Spinal cord (tissue), 10 donors: ENCODE data around the gene WDR5B. TPM values are rescaled to one million over a fixed set of nuclear protein-coding genes. Genes with fewer than 3 reads are reported as not detected.

Experiments
- DNase-seq, 6 donors: peaks; one replicate each; pipeline versions ENCODE4 v3.0.0 to v3.0.0-alpha.2; 2013 to 2015; ENCODE audit warnings: low spot score in 6 of 6, low read depth in 4 of 6
- H3K27ac ChIP-seq: one replicate; pipeline ENCODE4 v1.5.1; 2013; ENCODE audit warnings: low read depth, low read length, control low read depth
- H3K27me3 ChIP-seq: one replicate; pipeline ENCODE4 v1.6.1; 2013; ENCODE audit warnings: low read length; ENCODE audit not compliant: control insufficient read depth, insufficient read depth
- H3K36me3 ChIP-seq: one replicate; pipeline ENCODE4 v1.6.1; 2013; ENCODE audit warnings: low read length; ENCODE audit not compliant: control insufficient read depth, insufficient read depth
- H3K4me1 ChIP-seq: one replicate; pipeline ENCODE4 v1.6.1; 2013; ENCODE audit warnings: low read length; ENCODE audit not compliant: control insufficient read depth, insufficient read depth
- H3K4me3 ChIP-seq: one replicate; pipeline ENCODE4 v1.5.1; 2013; ENCODE audit warnings: low read depth, low read length, control low read depth
- H3K9me3 ChIP-seq: one replicate; pipeline ENCODE4 v1.6.1; 2013; ENCODE audit warnings: low read length; ENCODE audit not compliant: control insufficient read depth, insufficient read depth
- whole genome bisulfite sequencing: methylation state at CpG from one replicate; pipeline ENCODE4 v1.1.5; 2013; ENCODE audit warnings: missing lambda C conversion rate; ENCODE audit not compliant: insufficient coverage; 5-methylcytosine and 5-hydroxymethylcytosine counted together
- polyA plus RNA-seq, 2 donors: library from polyadenylated mRNA; unstranded; fragments of 120-200 nt; gene quantifications; one replicate each; pipeline ENCODE4 v1.2.1, GENCODE V29; 2013; ENCODE audit not compliant: insufficient read length in 2 of 2
- total RNA-seq, 2 donors: library from RNA; depleted of rRNA in 1 of 2; stranded (reverse); fragments of 120-200 nt in 1 of 2; fragments of >200 nt in 1 of 2; gene quantifications; one replicate each; pipeline versions ENCODE4 v1.2.3 to v1.2.4, GENCODE V29; 2013 to 2014
- donor health status: healthy.

Gene WDR5B
- total and polyA plus RNA-seq, 4 donors = 5.6 to 11.1 (median 6.9) TPM

DNA sequence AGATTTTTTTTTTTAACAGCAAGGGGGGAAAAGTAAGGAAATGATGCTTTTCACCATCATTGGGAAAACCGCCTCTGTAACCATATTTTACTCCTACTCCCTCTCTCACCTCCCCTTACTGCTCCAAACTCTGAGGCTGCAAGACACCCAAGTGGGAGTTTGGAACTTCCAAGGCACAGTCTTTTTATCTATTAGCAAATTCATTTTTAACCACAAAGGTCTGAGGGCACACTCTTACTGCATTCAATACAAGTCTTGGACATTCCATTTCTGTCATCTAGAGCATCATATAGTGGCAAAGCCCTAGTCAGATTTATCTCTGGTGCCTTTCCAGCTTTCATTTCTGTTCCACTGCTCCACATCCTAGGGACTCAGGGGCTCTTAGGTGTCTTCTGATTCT lies 18.7 kb downstream of the WDR5B start:
- H3K4me1 ChIP-seq = no peaks in the 10 kb centered on the region
- no peak overlapping the region for H3K27ac ChIP-seq
- 83% methylated on average over 1 of the region's 1 CpG for WGBS
- H3K36me3 ChIP-seq = no peaks in the 10 kb centered on the region
- no peak for DNase-seq
- H3K9me3 ChIP-seq = no peaks in the 10 kb centered on the region
- no peaks in the 10 kb centered on the region for H3K27me3 ChIP-seq
- no peak overlapping the region for H3K4me3 ChIP-seq

DNA sequence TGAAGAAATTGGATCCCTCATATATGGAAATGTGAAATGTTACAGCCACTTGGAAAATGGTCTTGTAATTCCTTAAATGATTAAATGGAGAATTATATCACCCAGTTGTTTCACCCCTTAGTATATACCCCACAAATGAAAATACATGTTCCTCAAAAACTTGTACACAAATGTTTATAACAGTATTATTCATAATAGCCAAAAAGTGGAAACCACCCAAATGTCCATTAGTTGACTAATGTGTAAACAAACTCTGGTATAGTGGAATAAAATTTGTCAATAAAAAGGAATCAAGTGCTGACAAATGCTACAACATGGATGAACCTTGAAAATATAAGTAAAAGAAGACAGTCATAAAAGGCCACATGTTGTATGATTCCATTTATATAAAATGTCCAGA lies 19.4 kb downstream of the WDR5B start:
- Histone ChIP-seq H3K36me3 (no peaks in the 10 kb centered on the region), H3K4me1 (no peaks in the 10 kb centered on the region), H3K27me3 (no peaks in the 10 kb centered on the region), H3K4me3 (no peak overlapping the region), H3K27ac (no peak overlapping the region), H3K9me3 (no peaks in the 10 kb centered on the region)
- no peak for DNase-seq

DNA sequence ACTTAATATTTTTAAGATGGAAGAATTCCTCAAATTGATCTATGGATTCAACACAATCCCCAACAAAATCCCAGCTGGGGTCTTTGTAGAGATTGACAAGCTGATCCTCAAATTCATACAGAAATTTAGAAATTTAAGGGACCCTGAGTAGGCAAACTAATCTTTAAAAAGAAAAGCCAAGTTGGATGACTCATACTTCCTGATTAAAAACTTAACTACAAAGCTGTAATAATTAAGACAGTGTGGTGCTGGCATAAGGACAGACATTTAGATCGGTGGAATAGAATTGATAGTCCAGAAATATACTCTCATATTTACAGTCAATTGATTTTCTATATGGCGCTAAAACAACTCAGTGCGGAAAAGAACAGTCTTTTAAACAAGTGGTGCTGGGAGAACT lies 20.3 kb downstream of the WDR5B start:
- Histone ChIP-seq H3K4me1 (no peaks in the 10 kb centered on the region), H3K4me3 (no peak overlapping the region), H3K27ac (no peak overlapping the region), H3K9me3 (no peaks in the 10 kb centered on the region), H3K36me3 (no peaks in the 10 kb centered on the region), H3K27me3 (no peaks in the 10 kb centered on the region)
- no CpG with 5 or more reads among the region's 3 CpGs for WGBS
- no peak for DNase-seq

DNA sequence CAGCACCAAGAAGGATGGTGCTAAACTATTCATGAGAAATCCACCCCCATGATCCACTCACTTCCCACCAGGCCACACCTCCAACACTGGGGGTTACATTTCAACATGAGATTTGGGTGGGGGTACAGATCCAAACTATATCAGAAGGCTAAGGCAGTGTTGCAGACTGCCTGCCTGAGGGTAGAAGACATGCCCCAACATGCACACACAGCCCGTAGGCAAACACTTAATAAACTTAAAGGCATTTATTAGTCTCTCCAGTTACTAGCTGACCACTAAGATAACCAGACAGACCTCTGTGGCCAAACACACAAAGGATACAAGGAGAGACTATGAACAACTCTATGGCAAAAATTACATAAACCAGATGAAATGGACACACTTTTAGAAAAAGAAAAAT lies 21.7 kb downstream of the WDR5B start:
- WGBS = 50% methylated on average over 1 of the region's 1 CpG
- Histone ChIP-seq H3K4me1 (no peaks in the 10 kb centered on the region), H3K36me3 (no peaks in the 10 kb centered on the region), H3K27me3 (no peaks in the 10 kb centered on the region), H3K9me3 (no peaks in the 10 kb centered on the region), H3K4me3 (no peak overlapping the region), H3K27ac (no peak overlapping the region)
- DNase-seq = no peak

DNA sequence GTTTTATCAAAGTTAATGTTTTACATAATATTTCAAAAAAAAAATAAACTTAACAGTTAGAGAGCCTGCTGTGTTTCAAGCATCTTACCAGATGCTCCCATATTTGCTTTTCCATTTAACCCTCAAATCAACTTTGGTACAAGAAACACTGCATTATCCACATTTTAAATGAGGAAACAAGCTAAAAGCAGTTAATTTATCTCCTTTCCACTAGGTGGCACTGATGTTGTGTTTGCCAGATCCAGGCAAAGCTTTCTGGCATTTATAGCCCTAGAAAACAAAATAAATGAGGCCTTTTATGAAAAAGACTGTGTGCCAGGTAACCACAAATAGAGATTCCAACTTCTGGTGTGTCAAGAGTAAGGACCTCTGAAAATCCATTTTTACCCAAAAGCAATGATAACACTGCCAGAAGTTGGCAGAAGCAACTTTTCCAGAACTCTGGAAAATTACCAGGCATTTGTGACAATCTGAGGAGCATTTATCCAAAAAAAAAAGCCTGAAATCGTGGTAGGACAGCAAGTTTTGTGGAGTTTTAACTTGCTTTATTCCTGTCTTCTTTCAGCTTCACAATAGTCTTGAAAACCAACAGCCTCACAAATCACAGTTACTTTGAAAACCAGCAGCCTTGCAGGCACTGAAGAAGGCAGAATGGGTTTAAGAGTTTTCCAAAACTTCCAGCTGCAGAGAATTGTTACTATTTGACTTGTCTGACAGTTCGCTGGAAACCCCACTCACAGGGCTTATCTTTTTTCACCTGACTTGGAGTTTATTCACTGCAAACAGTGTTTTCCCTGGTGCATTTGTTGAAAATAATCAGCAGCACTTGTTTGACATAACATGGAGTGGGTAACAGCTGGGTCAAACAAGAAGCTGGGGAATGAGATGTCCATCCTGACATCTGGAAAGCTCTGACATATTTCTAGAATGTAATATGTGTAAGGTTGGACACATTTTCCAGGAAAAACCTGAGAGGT lies 22.7 kb downstream of the WDR5B start:
- DNase-seq = peak in 3 of 6 donors; percentile 22 to 78 (median 53)
- WGBS = 50% methylated on average over 1 of the region's 2 CpGs
- no peak overlapping the region for H3K4me3 ChIP-seq
- H3K4me1 ChIP-seq = no peaks in the 10 kb centered on the region
- no peaks in the 10 kb centered on the region for H3K9me3 ChIP-seq
- no peak overlapping the region for H3K27ac ChIP-seq
- H3K27me3 ChIP-seq = no peaks in the 10 kb centered on the region
- no peaks in the 10 kb centered on the region for H3K36me3 ChIP-seq

DNA sequence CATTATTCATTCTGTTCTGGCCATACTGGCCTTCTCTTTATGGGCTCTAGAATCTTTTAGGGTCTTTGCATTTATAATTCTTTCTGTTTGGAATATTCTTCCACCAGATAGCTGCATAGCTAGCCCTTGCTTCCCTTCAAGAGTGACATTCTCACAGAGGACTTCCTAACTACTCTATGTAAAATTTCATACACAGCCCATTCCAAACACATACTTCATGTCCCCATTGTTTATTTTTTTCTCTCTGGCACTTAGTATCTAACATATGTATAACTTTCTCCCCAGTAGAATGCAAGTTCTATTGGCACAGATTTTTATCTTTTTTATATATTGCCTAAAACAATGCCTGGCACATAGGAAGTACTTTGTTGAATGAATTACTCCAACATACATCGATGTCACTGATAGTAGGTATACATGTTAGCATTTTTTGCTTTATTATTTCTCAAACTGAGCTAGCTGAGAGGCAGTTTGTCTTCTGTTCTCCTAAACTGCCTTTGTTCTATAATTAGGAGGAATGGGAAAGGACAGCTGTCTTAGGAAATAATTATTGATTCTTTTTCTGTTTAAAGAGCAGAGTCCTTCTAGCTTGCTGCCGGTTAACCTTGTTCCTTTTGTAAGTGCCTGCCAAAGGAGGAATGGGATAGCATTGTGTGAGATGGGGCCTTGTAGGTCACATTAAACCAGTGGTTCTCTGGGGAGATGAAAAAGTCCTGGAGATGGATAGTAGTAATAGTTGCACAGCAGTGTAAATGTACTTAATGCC lies 24.0 kb downstream of the WDR5B start:
- no peak overlapping the region for H3K27ac ChIP-seq

DNA sequence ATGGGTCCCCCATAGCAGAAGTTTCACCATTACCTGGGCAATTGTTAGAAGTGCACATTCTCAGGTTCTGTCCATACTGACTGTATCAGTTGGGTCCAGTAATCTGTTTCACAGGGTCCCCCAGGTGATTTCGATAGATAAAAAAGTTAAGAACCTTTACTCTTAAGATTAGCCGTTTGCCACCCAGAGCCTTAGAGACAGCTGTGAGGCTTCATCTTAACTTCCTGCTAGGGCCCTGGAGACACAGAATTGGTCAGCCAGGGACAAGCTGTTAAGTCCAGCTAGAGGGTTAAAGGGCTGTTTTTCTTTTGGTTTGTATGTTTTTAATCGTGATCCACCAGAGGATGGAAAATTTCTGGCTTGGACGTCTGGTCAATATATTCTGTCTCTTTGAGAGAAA lies 25.2 kb downstream of the WDR5B start:
- WGBS = 83% methylated on average over 1 of the region's 4 CpGs
- H3K9me3 ChIP-seq = no peaks in the 10 kb centered on the region
- H3K27ac ChIP-seq = no peak overlapping the region
- H3K4me1 ChIP-seq = no peaks in the 10 kb centered on the region
- no peak for DNase-seq
- H3K27me3 ChIP-seq = no peaks in the 10 kb centered on the region
- no peaks in the 10 kb centered on the region for H3K36me3 ChIP-seq
- no peak overlapping the region for H3K4me3 ChIP-seq

More for the DNA sequence above, 24.0 kb downstream of the WDR5B start:
- Histone ChIP-seq H3K4me1 (no peaks in the 10 kb centered on the region), H3K36me3 (no peaks in the 10 kb centered on the region), H3K9me3 (no peaks in the 10 kb centered on the region), H3K4me3 (no peak overlapping the region), H3K27me3 (no peaks in the 10 kb centered on the region)
- peak in 1 of 6 donors; percentile 2 for DNase-seq
- WGBS = 100% methylated on average over 1 of the region's 2 CpGs

DNA sequence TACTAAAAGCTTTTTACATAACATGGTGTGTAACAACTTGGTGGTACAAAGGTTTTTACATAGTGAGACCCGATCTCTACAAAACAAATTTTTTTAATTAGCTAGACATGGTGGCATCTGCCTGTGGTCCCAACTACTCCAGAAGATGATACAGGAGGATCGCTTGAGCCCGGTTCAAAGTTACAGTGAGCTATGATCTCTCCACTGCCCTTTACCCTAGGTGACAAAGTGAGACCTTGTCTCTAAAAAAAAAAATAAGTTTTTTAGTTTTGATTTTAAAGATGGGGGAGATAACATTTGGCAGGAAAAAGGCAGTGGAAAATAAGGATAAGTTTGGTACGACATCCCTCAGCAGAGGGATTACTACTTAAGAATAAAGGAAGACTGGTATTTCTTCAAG lies 26.0 kb downstream of the WDR5B start:
- Histone ChIP-seq H3K4me1 (no peaks in the 10 kb centered on the region), H3K27ac (no peak overlapping the region), H3K36me3 (no peaks in the 10 kb centered on the region), H3K27me3 (no peaks in the 10 kb centered on the region), H3K4me3 (no peak overlapping the region), H3K9me3 (no peaks in the 10 kb centered on the region)
- no peak for DNase-seq
- WGBS = 92% methylated on average over 2 of the region's 4 CpGs

DNA sequence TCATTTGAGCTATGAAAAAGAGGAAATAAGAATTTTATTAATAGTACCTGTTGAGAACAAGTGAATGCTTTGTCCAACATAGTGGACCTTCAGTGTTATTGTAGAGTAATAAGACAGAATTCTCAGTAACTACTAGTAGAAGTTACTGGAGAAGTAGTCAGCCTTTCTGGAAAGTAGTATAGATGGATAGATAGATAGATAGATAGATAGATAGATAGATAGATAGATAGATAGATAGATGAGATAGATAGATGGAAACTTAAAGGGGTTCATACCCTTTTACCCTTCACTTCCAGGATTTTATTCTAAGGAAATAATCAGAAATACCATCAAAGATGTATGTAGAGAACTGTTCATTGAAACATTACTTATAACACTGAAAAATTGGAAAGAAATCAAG lies 26.7 kb downstream of the WDR5B start:
- H3K27ac ChIP-seq = no peak overlapping the region
- H3K36me3 ChIP-seq = no peaks in the 10 kb centered on the region
- H3K4me1 ChIP-seq = no peaks in the 10 kb centered on the region
- H3K9me3 ChIP-seq = no peaks in the 10 kb centered on the region
- no peak overlapping the region for H3K4me3 ChIP-seq
- no peaks in the 10 kb centered on the region for H3K27me3 ChIP-seq
- no peak for DNase-seq

DNA sequence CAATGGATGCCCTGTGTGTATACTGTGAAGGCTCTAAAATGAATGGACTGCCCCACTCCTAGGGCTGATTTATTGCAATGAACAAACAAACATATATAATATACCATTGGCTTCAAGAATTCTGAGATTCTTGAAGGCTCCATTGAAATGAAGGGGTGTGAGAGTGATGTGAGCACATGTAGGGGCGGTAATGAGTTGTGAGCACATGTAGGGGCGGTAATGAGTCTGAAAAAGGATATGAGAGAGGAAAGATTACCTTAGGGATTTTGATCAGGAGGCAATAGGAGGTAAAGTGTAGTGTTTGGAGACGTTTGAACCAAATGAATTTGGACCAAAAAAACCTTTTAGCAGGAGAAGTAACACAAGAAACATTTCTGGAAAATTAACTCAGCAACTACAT lies 28.2 kb downstream of the WDR5B start:
- H3K9me3 ChIP-seq = no peaks in the 10 kb centered on the region
- no peak overlapping the region for H3K27ac ChIP-seq
- H3K27me3 ChIP-seq = no peaks in the 10 kb centered on the region
- no peak for DNase-seq
- WGBS = 79% methylated on average over 2 of the region's 3 CpGs
- no peaks in the 10 kb centered on the region for H3K4me1 ChIP-seq
- no peaks in the 10 kb centered on the region for H3K36me3 ChIP-seq
- no peak overlapping the region for H3K4me3 ChIP-seq
